Activated CD4-positive, alpha-beta T cell treated with anti-CD3 and anti-CD28 coated beads for 4 hours (primary cell): Measurements from ENCODE around the gene MGAT3.

Experiments used
- DNase-seq, 2 donors: peaks; one replicate each; pipeline ENCODE4 v3.0.0-alpha.2; 2020

MGAT3 gene

GRCh38 chr22:39429186-39429585 lies 27.6 kb upstream of the MGAT3 start:
- DNase-seq, result no peak

GRCh38 chr22:39429916-39430575 lies 26.8 kb upstream of the MGAT3 start:
- no peak for DNase-seq

- DNase-seq, result no peak
These were observed 26.1 kb upstream of the MGAT3 start for GRCh38 chr22:39430576-39431150.

GRCh38 chr22:39431216-39431801 lies 25.5 kb upstream of the MGAT3 start:
- no peak for DNase-seq

- no peak for DNase-seq
These were observed 25.0 kb upstream of the MGAT3 start for GRCh38 chr22:39431821-39432251.

- DNase-seq, result no peak
These were observed 24.4 kb upstream of the MGAT3 start for GRCh38 chr22:39432361-39432811.

- no peak for DNase-seq
These were observed 23.2 kb upstream of the MGAT3 start for GRCh38 chr22:39433476-39434242.

GRCh38 chr22:39434243-39434653 lies 22.6 kb upstream of the MGAT3 start:
- no peak for DNase-seq

GRCh38 chr22:39434721-39435120 lies 22.1 kb upstream of the MGAT3 start:
- no peak for DNase-seq

GRCh38 chr22:39435616-39436015 lies 21.2 kb upstream of the MGAT3 start:
- no peak for DNase-seq

GRCh38 chr22:39437791-39438704 lies 18.8 kb upstream of the MGAT3 start:
- DNase-seq, result no peak

GRCh38 chr22:39439170-39439569 lies 17.6 kb upstream of the MGAT3 start:
- no peak for DNase-seq

GRCh38 chr22:39443398-39443797 lies 13.4 kb upstream of the MGAT3 start:
- DNase-seq, result no peak

- DNase-seq, result no peak
These were observed 12.5 kb upstream of the MGAT3 start for GRCh38 chr22:39444247-39444800.

- DNase-seq, result no peak
These were observed 11.8 kb upstream of the MGAT3 start for GRCh38 chr22:39444937-39445465.

- DNase-seq, result no peak
These were observed 11.1 kb upstream of the MGAT3 start for GRCh38 chr22:39445678-39446077.

GRCh38 chr22:39446239-39446721 lies 10.5 kb upstream of the MGAT3 start:
- DNase-seq, result no peak

- DNase-seq, result no peak
These were observed 8.4 kb upstream of the MGAT3 start for GRCh38 chr22:39448205-39449054.

GRCh38 chr22:39449708-39450107 lies 7.1 kb upstream of the MGAT3 start:
- DNase-seq, result no peak

- no peak for DNase-seq
These were observed 6.4 kb upstream of the MGAT3 start for GRCh38 chr22:39450258-39450955.
